PC-3 (cell line): ENCODE data around the gene CCDC126. TPM values are rescaled to one million over a fixed set of nuclear protein-coding genes. Genes with fewer than 3 reads are reported as not detected.

ENCODE experiments used
- ATAC-seq: fragments of 200-7000 bp; cut with Tn5 transposase; 2 replicates; pipeline ENCODE4 v1.9.1; 2020; ENCODE audit warnings: mild to moderate bottlenecking, moderate library complexity
- BruUV-seq: library from RNA; stranded (reverse); fragments of 400-500 nt; replicated peaks from 2 replicates; lab custom pipeline; 2021; lab: Mats Ljungman, UMichigan
- CTCF ChIA-PET: fragments of 300-600 bp; sonication (Branson Sonifier 250); formaldehyde crosslinking; loops from one replicate; lab custom pipeline; 2022; ENCODE audit warnings: antibody characterized with exemption; lab: Charles Lee
- POLR2A ChIA-PET: fragments of 300-600 bp; sonication (Branson Sonifier 250); formaldehyde crosslinking; loops from one replicate; lab custom pipeline; 2022; ENCODE audit warnings: antibody characterized with exemption; ENCODE audit not compliant: unreplicated experiment; lab: Charles Lee
- DNase-seq: peaks from one replicate; pipeline ENCODE4 v3.0.0-alpha.2; 2015
- H2AFZ ChIP-seq: fragments of 300-600 bp; sonication (generic); 2 replicates; pipeline ENCODE4 v1.6.0; 2016; ENCODE audit warnings: antibody characterized with exemption, low read length
- H3F3A ChIP-seq: fragments of 300-600 bp; sonication (generic); one replicate; pipeline ENCODE4 v1.6.0; 2017; ENCODE audit warnings: antibody characterized with exemption, low read length, control low read depth, mild to moderate bottlenecking; ENCODE audit not compliant: unreplicated experiment
- H3K27ac ChIP-seq: fragments of 300-600 bp; sonication (generic); 2 replicates; pipeline ENCODE4 v1.5.1; 2016; ENCODE audit warnings: mild to moderate bottlenecking, low read length
- H3K27me3 ChIP-seq: fragments of 300-600 bp; sonication (generic); 2 replicates; pipeline ENCODE4 v1.6.1; 2016; ENCODE audit warnings: low read length, mixed read lengths
- H3K36me3 ChIP-seq: fragments of 300-600 bp; sonication (generic); 2 replicates; pipeline ENCODE4 v1.6.1; 2016; ENCODE audit warnings: low read depth, mixed run types, low read length, mixed read lengths
- H3K4me1 ChIP-seq: fragments of 300-600 bp; sonication (generic); 2 replicates; pipeline ENCODE4 v1.5.1; 2016; ENCODE audit warnings: low read length; ENCODE audit not compliant: insufficient read depth
- H3K4me2 ChIP-seq: fragments of 300-600 bp; sonication (generic); 2 replicates; pipeline ENCODE4 v1.6.0; 2016; ENCODE audit warnings: low read length
- H3K4me3 ChIP-seq: fragments of 300-600 bp; sonication (generic); 2 replicates; pipeline ENCODE4 v1.5.1; 2016; ENCODE audit warnings: mild to moderate bottlenecking, low read length, mixed read lengths
- H3K79me2 ChIP-seq: fragments of 300-600 bp; sonication (generic); 2 replicates; pipeline ENCODE4 v1.6.1; 2017; ENCODE audit warnings: low read length, mixed read lengths
- H3K9ac ChIP-seq: fragments of 300-600 bp; sonication (generic); 2 replicates; pipeline ENCODE4 v1.6.0; 2016; ENCODE audit warnings: mild to moderate bottlenecking, low read length
- H3K9me2 ChIP-seq: fragments of 300-600 bp; sonication (generic); replicated peaks from 2 replicates; pipeline ENCODE4 v1.6.1; 2016; ENCODE audit warnings: mixed run types, low read length, mixed read lengths
- H3K9me3 ChIP-seq: fragments of 300-600 bp; sonication (generic); 2 replicates; pipeline ENCODE4 v1.6.1; 2016; ENCODE audit warnings: low read length, mixed read lengths
- H4K20me1 ChIP-seq: fragments of 300-600 bp; sonication (generic); 2 replicates; pipeline ENCODE4 v1.6.1; 2016; ENCODE audit warnings: low read length, mixed read lengths
- CTCF ChIP-seq: fragments of 300-600 bp; sonication (generic); conservative IDR thresholded peaks from 2 replicates; pipeline ENCODE4 v1.5.1; 2017; ENCODE audit warnings: antibody characterized with exemption, low read depth, mild to moderate bottlenecking, low read length
- EZH2 ChIP-seq: fragments of 300-600 bp; sonication (generic); IDR thresholded peaks from one replicate; pipeline ENCODE4 v1.6.1; 2017; ENCODE audit warnings: antibody characterized with exemption, mild to moderate bottlenecking, low read length; ENCODE audit not compliant: unreplicated experiment
- EZH2phosphoT487 ChIP-seq: fragments of 300-600 bp; sonication (generic); IDR thresholded peaks from 2 replicates; pipeline ENCODE4 v1.6.1; 2018; ENCODE audit warnings: mild to moderate bottlenecking, antibody characterized with exemption, low read length, borderline replicate concordance
- intact Hi-C: fragments of 100-400 bp; cut with micrococcal nuclease; formaldehyde crosslinking; loops from 2 replicates; pipeline ENCODE4 v1.9.0; 2023
- total RNA-seq: library from RNA; depleted of rRNA; stranded (reverse); fragments of >200 nt; gene quantifications from 2 replicates; pipeline ENCODE4 v1.2.3, GENCODE V29; 2014; rRNA removed

The CCDC126 gene
- total RNA-seq, 1 experiment from 2014 or later: 3.2 TPM

- TF ChIP-seq CTCF (no peak), EZH2 (no peak), EZH2phosphoT487 (no peak)
- DNase-seq (peak; percentile 62), ATAC-seq (no peak)
- POLR2A ChIA-PET: no interaction called here
- Histone ChIP-seq H3K36me3 (no peaks in the 10 kb centered on the region), H3K4me2 (no peak overlapping the region), H3F3A (no peaks in the 10 kb centered on the region), H3K79me2 (no peaks in the 10 kb centered on the region), H3K9ac (no peak overlapping the region), H3K27ac (peak overlapping the region; percentile 9; the same call in 1 of the 2 replicates), H3K4me3 (no peak overlapping the region), H2AFZ (no peak overlapping the region), H3K9me2 (no peaks in the 10 kb centered on the region), H3K9me3 (no peaks in the 10 kb centered on the region), H3K27me3 (no peaks in the 10 kb centered on the region), H3K4me1 (no peaks in the 10 kb centered on the region), H4K20me1 (no peaks in the 10 kb centered on the region)
- BruUV-seq: no TSS peak
- CTCF ChIA-PET: no interaction called here
- intact Hi-C loops: no loop called here
Observed at GRCh38 chr7:23691320-23691719, 94.1 kb downstream of the CCDC126 start.

GRCh38 chr7:23693224-23693623 lies 96.0 kb downstream of the CCDC126 start:
- no peak for DNase-seq
- TF ChIP-seq CTCF (no peak), EZH2 (no peak), EZH2phosphoT487 (no peak)
- H3K27me3 ChIP-seq: no peaks in the 10 kb centered on the region
- no peaks in the 10 kb centered on the region for H3K36me3 ChIP-seq
- no peaks in the 10 kb centered on the region for H4K20me1 ChIP-seq
- no peaks in the 10 kb centered on the region for H3K4me1 ChIP-seq
- no peaks in the 10 kb centered on the region for H3F3A ChIP-seq
- CTCF ChIA-PET: no interaction called here
- no peak overlapping the region for H3K27ac ChIP-seq
- no peak overlapping the region for H3K9ac ChIP-seq
- no peak overlapping the region for H3K4me2 ChIP-seq
- POLR2A ChIA-PET: no interaction called here
- no peak for ATAC-seq
- no peak overlapping the region for H3K4me3 ChIP-seq
- no TSS peak for BruUV-seq
- no peaks in the 10 kb centered on the region for H3K9me2 ChIP-seq
- H3K79me2 ChIP-seq: no peaks in the 10 kb centered on the region
- H2AFZ ChIP-seq: no peak overlapping the region
- H3K9me3 ChIP-seq: no peaks in the 10 kb centered on the region
- intact Hi-C loops: no loop called here

Other genes with a start within 250 kb of the CCDC126 start
- 8.9 and 11.7 TPM in 2 replicates for gene IGF2BP3, start 126.9 kb upstream of the CCDC126 start, total RNA-seq
- gene TRA2A, start 65.4 kb upstream of the CCDC126 start, total RNA-seq: 27.6 and 28.3 TPM in 2 replicates
- 0.75 and 5.6 TPM in 2 replicates for gene FAM221A, start 82.8 kb downstream of the CCDC126 start, total RNA-seq
- gene STK31, start 112.8 kb downstream of the CCDC126 start, total RNA-seq: 0.12 and 1.6 TPM in 2 replicates